Kidney glomerular epithelial cell (primary cell): ENCODE results near the gene RAB9B.
"Not testable (repeated sequence)": the region's sequence is repeated elsewhere in the genome, so short reads cannot be mapped to it uniquely, and the experiment has no call there.

Source experiments
- DNase-seq: peaks from one replicate; lab custom pipeline; 2025; lab: John Stamatoyannopoulos, UW

RAB9B gene

GRCh38 chrX:103831803-103832544 lies at the start of gene RAB9B:
TSS of gene RAB9B (minus strand) at chrX:103832257. CDS start at chrX:103825784, 6,473 bp downstream.
- no peak for DNase-seq

- no peak for DNase-seq
These were observed 47.3 kb upstream of the RAB9B start for GRCh38 chrX:103879339-103879738.

- DNase-seq: no peak
These were observed 46.5 kb upstream of the RAB9B start for GRCh38 chrX:103878466-103879122.

- DNase-seq: no peak
These were observed 45.5 kb upstream of the RAB9B start for GRCh38 chrX:103877571-103877970.

GRCh38 chrX:103864886-103865534 lies 33.0 kb upstream of the RAB9B start:
- no peak for DNase-seq

GRCh38 chrX:103864149-103864548 lies 32.1 kb upstream of the RAB9B start:
- no peak for DNase-seq

- DNase-seq: no peak
These were observed 29.1 kb upstream of the RAB9B start for GRCh38 chrX:103861200-103861599.

- DNase-seq: no peak
These were observed 17.5 kb upstream of the RAB9B start for GRCh38 chrX:103849558-103849957.

GRCh38 chrX:103847174-103847870 lies 15.3 kb upstream of the RAB9B start:
- DNase-seq: peak; percentile 15

GRCh38 chrX:103846386-103846785 lies 14.3 kb upstream of the RAB9B start:
- DNase-seq: no peak

- peak; percentile 89 for DNase-seq
These were observed 13.2 kb upstream of the RAB9B start for GRCh38 chrX:103845165-103845653.

- no peak for DNase-seq
These were observed 7.3 kb upstream of the RAB9B start for GRCh38 chrX:103839404-103839803.

GRCh38 chrX:103831342-103831802 lies 685 bp downstream of the RAB9B start:
- no peak for DNase-seq

- DNase-seq: no peak
These were observed 1.2 kb downstream of the RAB9B start for GRCh38 chrX:103830848-103831247.

GRCh38 chrX:103828529-103828928 lies 3.5 kb downstream of the RAB9B start:
- no peak for DNase-seq

- no peak for DNase-seq
These were observed 6.2 kb downstream of the RAB9B start for GRCh38 chrX:103825881-103826280.

- peak; percentile 2 for DNase-seq
These were observed 8.5 kb downstream of the RAB9B start for GRCh38 chrX:103823591-103823990.

- DNase-seq: not testable (repeated sequence)
These were observed 11.3 kb downstream of the RAB9B start for GRCh38 chrX:103820802-103821201.

GRCh38 chrX:103818842-103819619 lies 13.0 kb downstream of the RAB9B start:
- no peak for DNase-seq

- DNase-seq: peak; percentile 19
These were observed 14.6 kb downstream of the RAB9B start for GRCh38 chrX:103817502-103817901.

- DNase-seq: not testable (repeated sequence)
These were observed 15.0 kb downstream of the RAB9B start for GRCh38 chrX:103817101-103817500.
